ENCODE results near the gene TAF13. TPM values are rescaled to one million over a fixed set of nuclear protein-coding genes. Genes with fewer than 3 reads are reported as not detected.

Gene TAF13
- total RNA-seq, 3 donors from 2014 or later (not counting 1 experiment from before 2014, with no cell fraction given): 44.4 to 54.5 (median 47.2) TPM

DNA sequence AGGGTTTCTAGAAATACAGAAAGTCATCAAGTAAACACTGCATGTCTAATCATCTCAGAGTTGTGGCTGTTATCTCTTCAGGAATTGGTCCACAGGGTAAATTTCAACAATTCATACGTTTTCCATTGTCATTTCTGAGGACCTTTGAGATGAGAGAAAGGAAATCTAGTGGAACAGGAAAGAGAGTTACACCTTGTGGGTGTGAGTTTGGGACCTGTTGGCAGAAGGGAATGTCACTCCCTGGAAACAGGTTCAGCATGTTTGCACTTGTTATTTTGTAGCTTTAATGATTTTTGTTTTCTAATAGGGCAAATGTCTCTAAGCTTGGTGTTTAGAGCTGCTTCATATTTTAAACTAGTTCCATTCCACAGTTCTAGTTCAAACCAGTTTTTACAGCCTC is 20.3 kb upstream of the TAF13 start:
- H3K4me3 ChIP-seq (ENCODE audit: low read length): no peak overlapping the region
- intact Hi-C loops (cut with micrococcal nuclease): no loop called here
- TF ChIP-seq, protein P1, sequence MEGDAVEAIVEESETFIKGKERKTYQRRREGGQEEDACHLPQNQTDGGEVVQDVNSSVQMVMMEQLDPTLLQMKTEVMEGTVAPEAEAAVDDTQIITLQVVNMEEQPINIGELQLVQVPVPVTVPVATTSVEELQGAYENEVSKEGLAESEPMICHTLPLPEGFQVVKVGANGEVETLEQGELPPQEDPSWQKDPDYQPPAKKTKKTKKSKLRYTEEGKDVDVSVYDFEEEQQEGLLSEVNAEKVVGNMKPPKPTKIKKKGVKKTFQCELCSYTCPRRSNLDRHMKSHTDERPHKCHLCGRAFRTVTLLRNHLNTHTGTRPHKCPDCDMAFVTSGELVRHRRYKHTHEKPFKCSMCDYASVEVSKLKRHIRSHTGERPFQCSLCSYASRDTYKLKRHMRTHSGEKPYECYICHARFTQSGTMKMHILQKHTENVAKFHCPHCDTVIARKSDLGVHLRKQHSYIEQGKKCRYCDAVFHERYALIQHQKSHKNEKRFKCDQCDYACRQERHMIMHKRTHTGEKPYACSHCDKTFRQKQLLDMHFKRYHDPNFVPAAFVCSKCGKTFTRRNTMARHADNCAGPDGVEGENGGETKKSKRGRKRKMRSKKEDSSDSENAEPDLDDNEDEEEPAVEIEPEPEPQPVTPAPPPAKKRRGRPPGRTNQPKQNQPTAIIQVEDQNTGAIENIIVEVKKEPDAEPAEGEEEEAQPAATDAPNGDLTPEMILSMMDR (IDR thresholded peaks at IDR 0.05): no peak
- Mint-ChIP-seq H3K4me3 (no peak overlapping the region), H3K4me1 (peaks cover 31 to 33% of the 10 kb centered on the region in 2 donors), H3K9me3 (no peaks in the 10 kb centered on the region), H3K27ac (no peak overlapping the region), H3K27me3 (ENCODE audit: low read depth in 2 of 2) (no peaks in the 10 kb centered on the region), H3K36me3 (no peaks in the 10 kb centered on the region)
- H3K36me3 ChIP-seq (ENCODE audit: control insufficient read depth, insufficient read depth, low read length): peaks cover 26% of the 10 kb centered on the region
- DNase-seq: no peak
- no peak for ATAC-seq
- H3K27me3 ChIP-seq (ENCODE audit: control insufficient read depth, insufficient read depth, low read length): no peaks in the 10 kb centered on the region
- H3K9me3 ChIP-seq (ENCODE audit: control insufficient read depth, insufficient read depth, low read length): no peaks in the 10 kb centered on the region
- H3K27ac ChIP-seq (ENCODE audit: low read length): no peak overlapping the region
- H3K4me1 ChIP-seq (ENCODE audit: control insufficient read depth, insufficient read depth, low read length): peaks cover 21% of the 10 kb centered on the region
- WGBS (ENCODE audit: insufficient coverage): 92% methylated on average over 1 of the region's 1 CpG

- Histone ChIP-seq H3K27ac (ENCODE audit: low read length) (no peak overlapping the region), H3K27me3 (ENCODE audit: control insufficient read depth, insufficient read depth, low read length) (no peaks in the 10 kb centered on the region), H3K4me3 (ENCODE audit: low read length) (no peak overlapping the region), H3K4me1 (ENCODE audit: control insufficient read depth, insufficient read depth, low read length) (peaks cover 18% of the 10 kb centered on the region), H3K9me3 (ENCODE audit: control insufficient read depth, insufficient read depth, low read length) (no peaks in the 10 kb centered on the region), H3K36me3 (ENCODE audit: control insufficient read depth, insufficient read depth, low read length) (peaks cover 26% of the 10 kb centered on the region)
- no peak for DNase-seq
- Mint-ChIP-seq H3K36me3 (no peaks in the 10 kb centered on the region), H3K27ac (no peak overlapping the region), H3K27me3 (ENCODE audit: low read depth in 2 of 2) (no peaks in the 10 kb centered on the region), H3K4me1 (peaks cover 29 to 31% of the 10 kb centered on the region in 2 donors), H3K4me3 (no peak overlapping the region), H3K9me3 (no peaks in the 10 kb centered on the region)
- TF ChIP-seq, protein P1 (IDR thresholded peaks at IDR 0.05): no peak
- intact Hi-C loops (cut with micrococcal nuclease): no loop called here
- 100% methylated on average over 1 of the region's 1 CpG for WGBS (ENCODE audit: insufficient coverage)
- ATAC-seq: no peak
Observed at GRCh38 chr1:109095631-109096030, 19.8 kb upstream of the TAF13 start.

DNA sequence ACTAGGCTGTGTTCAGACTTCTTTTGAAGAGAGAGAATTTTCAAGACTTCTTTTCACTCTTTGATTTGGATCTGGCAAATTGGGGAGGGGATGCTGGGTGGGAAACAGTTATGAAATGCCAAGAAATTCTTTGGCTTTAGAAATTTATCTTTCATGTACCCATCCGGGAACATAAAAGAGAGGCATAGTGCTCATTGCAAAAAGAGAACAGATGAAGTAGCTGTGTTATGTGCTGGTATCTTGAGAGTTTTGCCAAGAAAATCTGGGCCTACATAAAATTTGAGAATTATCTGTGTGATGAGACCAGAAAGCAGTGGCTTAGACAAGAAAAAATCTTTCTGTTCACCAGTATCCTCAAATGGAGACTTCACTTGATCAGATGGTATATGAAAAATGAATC is 19.1 kb upstream of the TAF13 start:
- H3K9me3 Mint-ChIP-seq: no peaks in the 10 kb centered on the region
- H3K27ac ChIP-seq (ENCODE audit: low read length): no peak overlapping the region
- peaks cover 30% of the 10 kb centered on the region in 2 donors for H3K4me1 Mint-ChIP-seq
- H3K4me3 Mint-ChIP-seq: no peak overlapping the region
- H3K36me3 ChIP-seq (ENCODE audit: control insufficient read depth, insufficient read depth, low read length): peaks cover 26% of the 10 kb centered on the region
- no peak overlapping the region for H3K4me3 ChIP-seq (ENCODE audit: low read length)
- ATAC-seq (no peak), DNase-seq (no peak)
- 95% methylated on average over 1 of the region's 1 CpG for WGBS (ENCODE audit: insufficient coverage)
- H3K27me3 Mint-ChIP-seq (ENCODE audit: low read depth in 2 of 2): no peaks in the 10 kb centered on the region
- H3K9me3 ChIP-seq (ENCODE audit: control insufficient read depth, insufficient read depth, low read length): no peaks in the 10 kb centered on the region
- TF ChIP-seq, protein P1 (IDR thresholded peaks at IDR 0.05): no peak
- H3K27me3 ChIP-seq (ENCODE audit: control insufficient read depth, insufficient read depth, low read length): no peaks in the 10 kb centered on the region
- no peak overlapping the region for H3K27ac Mint-ChIP-seq
- peaks cover 21% of the 10 kb centered on the region for H3K4me1 ChIP-seq (ENCODE audit: control insufficient read depth, insufficient read depth, low read length)
- H3K36me3 Mint-ChIP-seq: no peaks in the 10 kb centered on the region
- intact Hi-C loops (cut with micrococcal nuclease): loop anchor here (5.0 kb wide), 2 partner anchors 53 to 348 kb away; partner anchors contain the start of genes STXBP3 and WDR47

DNA sequence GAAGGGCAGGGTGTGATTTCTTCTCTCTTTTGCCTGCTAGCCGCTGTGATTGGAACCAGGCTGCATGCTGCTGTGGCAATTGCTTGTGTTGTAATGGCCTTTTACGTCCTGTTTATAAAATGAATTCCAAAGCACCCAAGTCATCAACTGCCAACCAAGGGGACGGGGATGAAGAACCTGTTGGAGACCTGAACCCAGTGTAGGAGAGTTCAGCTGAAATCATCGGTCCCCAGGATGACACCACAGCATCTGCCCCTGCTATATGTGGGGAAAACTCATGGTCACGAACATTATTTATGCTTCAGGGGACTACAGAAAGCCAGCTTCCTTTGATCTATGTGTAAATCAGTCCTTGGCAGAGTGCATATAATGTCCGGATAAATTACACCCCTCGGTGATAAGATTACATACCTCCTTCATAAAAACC is 18.6 kb upstream of the TAF13 start:
- no peak overlapping the region for H3K4me3 Mint-ChIP-seq
- H3K27ac ChIP-seq (ENCODE audit: low read length): no peak overlapping the region
- no peak overlapping the region for H3K27ac Mint-ChIP-seq
- H3K27me3 Mint-ChIP-seq (ENCODE audit: low read depth in 2 of 2): no peaks in the 10 kb centered on the region
- peaks cover 26% of the 10 kb centered on the region for H3K36me3 ChIP-seq (ENCODE audit: control insufficient read depth, insufficient read depth, low read length)
- ATAC-seq (no peak), DNase-seq (no peak)
- no peaks in the 10 kb centered on the region for H3K36me3 Mint-ChIP-seq
- H3K4me1 ChIP-seq (ENCODE audit: control insufficient read depth, insufficient read depth, low read length): peaks cover 20% of the 10 kb centered on the region
- TF ChIP-seq, protein P1 (IDR thresholded peaks at IDR 0.05): no peak
- H3K9me3 ChIP-seq (ENCODE audit: control insufficient read depth, insufficient read depth, low read length): no peaks in the 10 kb centered on the region
- peaks cover 28% of the 10 kb centered on the region in 2 donors for H3K4me1 Mint-ChIP-seq
- WGBS (ENCODE audit: insufficient coverage): over 99% methylated on average over 5 of the region's 7 CpGs
- no peak overlapping the region for H3K4me3 ChIP-seq (ENCODE audit: low read length)
- no peaks in the 10 kb centered on the region for H3K9me3 Mint-ChIP-seq
- intact Hi-C loops (cut with micrococcal nuclease): loop anchor here (5.0 kb wide), 2 partner anchors 52 to 347 kb away; partner anchors contain the start of genes STXBP3 and WDR47
- H3K27me3 ChIP-seq (ENCODE audit: control insufficient read depth, insufficient read depth, low read length): no peaks in the 10 kb centered on the region
